Measurements from ENCODE around the gene GPC5. TPM values are rescaled to one million over a fixed set of nuclear protein-coding genes. Genes with fewer than 3 reads are reported as not detected.

GPC5 gene
- total RNA-seq, 1 experiment from 2014 or later, result 0.15 TPM

GRCh38 chr13:92566767-92567166 is 1168.3 kb downstream of the GPC5 start:
- Histone ChIP-seq H4K20me1 (ENCODE audit: control insufficient read depth, insufficient read depth, insufficient read length) (no peaks in the 10 kb centered on the region), H3K56ac (ENCODE audit: insufficient read length, low read depth, low read length) (no peak overlapping the region), H2AK5ac (ENCODE audit: insufficient read length, low read length) (no peak overlapping the region), H2BK12ac (ENCODE audit: insufficient read length, low read depth, low read length) (no peak overlapping the region), H4K8ac (replicated peaks; ENCODE audit: insufficient read length, low read depth, low read length) (no peak overlapping the region), H3K9me3 (ENCODE audit: control insufficient read depth, low read depth, low read length) (no peaks in the 10 kb centered on the region), H3T11ph (ENCODE audit: low read length) (no peak overlapping the region), H3K79me2 (ENCODE audit: insufficient read depth, low read length) (no peaks in the 10 kb centered on the region), H3K4ac (ENCODE audit: low read depth, low read length) (no peak overlapping the region), H4K91ac (ENCODE audit: insufficient read length, low read depth, low read length) (no peak overlapping the region), H3K9ac (ENCODE audit: extremely low read depth, insufficient read length, low read length) (no peak overlapping the region), H3K79me1 (ENCODE audit: insufficient read depth, low read depth, low read length, poor library complexity, severe bottlenecking) (no peaks in the 10 kb centered on the region), H2BK120ac (ENCODE audit: low read depth, low read length, poor library complexity, severe bottlenecking) (no peak overlapping the region), H3K27ac (ENCODE audit: insufficient read length, low read depth, low read length) (no peak overlapping the region), H2BK5ac (ENCODE audit: insufficient read length, low read length) (no peak overlapping the region), H3K23ac (ENCODE audit: insufficient read length, low read depth, low read length) (no peak overlapping the region), H3K27me3 (ENCODE audit: insufficient read depth, low read length) (no peaks in the 10 kb centered on the region), H4K5ac (ENCODE audit: insufficient read length, low read depth, low read length) (no peak overlapping the region), H2BK15ac (ENCODE audit: low read depth, low read length) (no peak overlapping the region), H2BK20ac (ENCODE audit: low read depth, low read length, poor library complexity, severe bottlenecking) (no peak overlapping the region), H3K4me1 (ENCODE audit: insufficient read depth, low read length) (no peaks in the 10 kb centered on the region), H3K4me2 (ENCODE audit: insufficient read depth, insufficient read length, low read length) (no peak overlapping the region), H2AFZ (ENCODE audit: low read length) (no peak overlapping the region), H3K18ac (ENCODE audit: insufficient read length, low read depth, low read length) (no peak overlapping the region), H3K23me2 (ENCODE audit: insufficient read length, low read depth, low read length, poor library complexity, severe bottlenecking) (no peaks in the 10 kb centered on the region), H3K14ac (ENCODE audit: insufficient read depth, low read length) (no peak overlapping the region)
- DNase-seq, result no peak
- Mint-ChIP-seq H3K9me3 (no peaks in the 10 kb centered on the region; a peak in 1 of 5 replicates), H3K27me3 (ENCODE audit: low read depth) (no peaks in the 10 kb centered on the region), H3K27ac (no peak overlapping the region), H3K36me3 (ENCODE audit: insufficient read depth in 1 of 3, low read depth in 3 of 3) (no peaks in the 10 kb centered on the region), H3K4me1 (peaks cover 2 to 10% of the 10 kb centered on the region in 2 experiments; a peak in 2 of 4 replicates), H3K4me3 (no peak overlapping the region)
- TF ChIP-seq CTCF (conservative IDR thresholded peaks at IDR 0.05), result no peak

Measured in H9 (cell line).